HG02870 (cell line): Measurements from ENCODE around the gene ZNF423.

Experiments used
- ATAC-seq: cut with Tn5 transposase; IDR thresholded peaks from one replicate; pipeline ENCODE4 v1.9.1; 2021; ENCODE audit warnings: mild to moderate bottlenecking, moderate library complexity; ENCODE audit not compliant: unreplicated experiment

The ZNF423 gene

GRCh38 chr16:49608098-49608497 lies 247.8 kb downstream of the ZNF423 start:
- ATAC-seq = no peak

- no peak for ATAC-seq
Measured at GRCh38 chr16:49605536-49606254, 250.2 kb downstream of the ZNF423 start.

- ATAC-seq = no peak
Measured at GRCh38 chr16:49604602-49605001, 251.3 kb downstream of the ZNF423 start.

GRCh38 chr16:49603956-49604355 lies 252.0 kb downstream of the ZNF423 start:
- no peak for ATAC-seq

GRCh38 chr16:49602976-49603310 lies 253.0 kb downstream of the ZNF423 start:
- ATAC-seq = no peak

- no peak for ATAC-seq
Measured at GRCh38 chr16:49602201-49602975, 253.5 kb downstream of the ZNF423 start.

GRCh38 chr16:49601576-49601975 lies 254.3 kb downstream of the ZNF423 start:
- ATAC-seq = no peak

GRCh38 chr16:49600976-49601375 lies 254.9 kb downstream of the ZNF423 start:
- ATAC-seq = no peak

GRCh38 chr16:49600536-49600935 lies 255.4 kb downstream of the ZNF423 start:
- no peak for ATAC-seq

GRCh38 chr16:49599704-49600103 lies 256.2 kb downstream of the ZNF423 start:
- no peak for ATAC-seq

- ATAC-seq = no peak
Measured at GRCh38 chr16:49599281-49599680, 256.6 kb downstream of the ZNF423 start.

GRCh38 chr16:49598383-49599170 lies 257.3 kb downstream of the ZNF423 start:
- ATAC-seq = peak; percentile 84

GRCh38 chr16:49597796-49598195 lies 258.1 kb downstream of the ZNF423 start:
- no peak for ATAC-seq

- ATAC-seq = no peak
Measured at GRCh38 chr16:49596648-49597291, 259.1 kb downstream of the ZNF423 start.

- ATAC-seq = no peak
Measured at GRCh38 chr16:49596068-49596467, 259.8 kb downstream of the ZNF423 start.

- no peak for ATAC-seq
Measured at GRCh38 chr16:49594685-49595498, 261.0 kb downstream of the ZNF423 start.

- no peak for ATAC-seq
Measured at GRCh38 chr16:49594153-49594552, 261.8 kb downstream of the ZNF423 start.

GRCh38 chr16:49593424-49594040 lies 262.4 kb downstream of the ZNF423 start:
- ATAC-seq = no peak

GRCh38 chr16:49592546-49593423 lies 263.1 kb downstream of the ZNF423 start:
- ATAC-seq = peak; percentile 56
